Kidney (tissue), 14 donors: ENCODE measurements around the gene PKMYT1. TPM values are rescaled to one million over a fixed set of nuclear protein-coding genes. Genes with fewer than 3 reads are reported as not detected.

Experiments
- DNase-seq, 5 donors: peaks; one replicate each; pipeline ENCODE4 v3.0.0-alpha.2; 2013 to 2020
- FAIRE-seq: peaks from 2 replicates; lab custom pipeline; 2012; peaks lifted over from hg19 to GRCh38; lab: Jason Lieb, UNC
- H3K27ac ChIP-seq, 2 donors: one replicate each; pipeline ENCODE4 v1.7.0; 2013; ENCODE audit warnings: low read depth in 2 of 2, low read length in 2 of 2, inconsistent platforms in 1 of 2
- H3K27me3 ChIP-seq: one replicate; pipeline ENCODE4 v1.7.1; 2013; ENCODE audit warnings: low read length, inconsistent platforms; ENCODE audit not compliant: control insufficient read depth, insufficient read depth
- H3K36me3 ChIP-seq, 3 donors: one replicate each; pipeline versions ENCODE4 v1.7.0 to v1.7.1; 2013; ENCODE audit warnings: low read length in 3 of 3, control low read depth in 1 of 3, inconsistent platforms in 1 of 3; ENCODE audit not compliant: insufficient read depth in 3 of 3, control insufficient read depth in 2 of 3
- H3K4me1 ChIP-seq, 3 donors: one replicate each; pipeline versions ENCODE4 v1.7.0 to v1.7.1; 2013; ENCODE audit warnings: low read length in 3 of 3, inconsistent platforms in 1 of 3, low read depth in 1 of 3; ENCODE audit not compliant: control insufficient read depth in 2 of 3, insufficient read depth in 2 of 3
- H3K4me3 ChIP-seq, 3 donors: one replicate each; pipeline versions ENCODE4 v1.7.0 to v1.8.1; 2013; ENCODE audit warnings: low read length in 3 of 3, control low read depth in 1 of 3, inconsistent platforms in 1 of 3
- H3K9ac ChIP-seq, 3 donors: one replicate each; pipeline versions ENCODE4 v1.7.0 to v1.7.1; 2013; ENCODE audit warnings: low read length in 3 of 3, control low read depth in 1 of 3, inconsistent platforms in 1 of 3
- H3K9me3 ChIP-seq, 3 donors: one replicate each; pipeline versions ENCODE4 v1.7.0 to v1.7.1; 2013; ENCODE audit warnings: low read length in 3 of 3, control low read depth in 1 of 3, inconsistent platforms in 1 of 3; ENCODE audit not compliant: control insufficient read depth in 2 of 3, insufficient read depth in 1 of 3
- CTCF ChIP-seq: IDR thresholded peaks from 3 replicates; pipeline ENCODE4 v1.5.1; 2012; ENCODE audit warnings: mild to moderate bottlenecking, moderate library complexity, borderline replicate concordance; ENCODE audit not compliant: insufficient read depth; ENCODE audit errors: extremely low read depth
- intact Hi-C: fragments of 100-400 bp; cut with DNase I; formaldehyde crosslinking; loops from one replicate; pipeline ENCODE4 v1.11.1; 2022
- polyA plus RNA-seq: library from polyadenylated mRNA; stranded (reverse); fragments of 350-450 nt; fragmentation: Illumina TruSeq; extraction: RNeasy Lipid Tissue Mini Kit (QIAGEN cat#74804); gene quantifications from one replicate; pipeline ENCODE4 v1.2.3, GENCODE V29; 2014; ENCODE audit warnings: low read depth, low replicate concordance; ENCODE audit not compliant: insufficient read depth
- total RNA-seq: library from RNA; stranded (reverse); fragmentation: NEBNext Ultra II Directional; extraction: Animal tissue kit (Norgen Biotek cat#: 25700); gene quantifications from one replicate; pipeline ENCODE4 v1.2.1, GENCODE V29; 2021
- donor health status: control.
- donor health status: control.
- donor health status: control.
- donor health status: control.
- donor health status: control.
- donor health status: DM: yes; HTN: yes; CAD: no.
- donor health status: Normal renal cell carcinoma (clear cell type).

PKMYT1 gene
- total and polyA plus RNA-seq, 2 donors from 2014 or later: 0.97 to 2.2 TPM

GRCh38 chr16:2971985-2972784, 8.1 kb downstream of the PKMYT1 start:
- H3K9me3 ChIP-seq: no peaks in the 10 kb centered on the region
- intact Hi-C loops: no loop called here
- no peak overlapping the region for H3K9ac ChIP-seq
- no peak overlapping the region for H3K27ac ChIP-seq
- H3K4me3 ChIP-seq: no peak overlapping the region
- DNase-seq: peak in 2 of 5 donors; percentile 39 to 69
- FAIRE-seq: no peak
- H3K36me3 ChIP-seq: no peaks in the 10 kb centered on the region
- H3K4me1 ChIP-seq: peaks cover 0 to 8% (median 0%) of the 10 kb centered on the region in 3 donors
- peaks cover 8% of the 10 kb centered on the region for H3K27me3 ChIP-seq
- TF ChIP-seq CTCF: no peak

GRCh38 chr16:2971134-2971984, 8.9 kb downstream of the PKMYT1 start:
- Histone ChIP-seq H3K27ac (no peak overlapping the region), H3K27me3 (peaks cover 8% of the 10 kb centered on the region), H3K4me3 (no peak overlapping the region), H3K4me1 (peaks cover 0 to 8% (median 0%) of the 10 kb centered on the region in 3 donors), H3K9ac (no peak overlapping the region), H3K9me3 (no peaks in the 10 kb centered on the region), H3K36me3 (no peaks in the 10 kb centered on the region)
- intact Hi-C loops: no loop called here
- FAIRE-seq (no peak), DNase-seq (peak in 2 of 5 donors; percentile 58 to 72)
- TF ChIP-seq CTCF: no peak

GRCh38 chr16:2970563-2970962, 9.7 kb downstream of the PKMYT1 start:
- Histone ChIP-seq H3K36me3 (no peaks in the 10 kb centered on the region), H3K27me3 (peaks cover 13% of the 10 kb centered on the region), H3K4me1 (peaks cover 0 to 8% (median 0%) of the 10 kb centered on the region in 3 donors), H3K27ac (no peak overlapping the region), H3K9me3 (no peaks in the 10 kb centered on the region), H3K9ac (no peak overlapping the region), H3K4me3 (no peak overlapping the region)
- FAIRE-seq (no peak), DNase-seq (peak in 1 of 5 donors; percentile 38)
- intact Hi-C loops: no loop called here
- TF ChIP-seq CTCF: no peak
